H9 (cell line): Measurements from ENCODE around the gene SLC4A2. TPM values are rescaled to one million over a fixed set of nuclear protein-coding genes. Genes with fewer than 3 reads are reported as not detected.

Experiments
- DNase-seq: peaks from one replicate; pipeline ENCODE4 v3.0.0-alpha.2; 2017
- H2AFZ ChIP-seq: one replicate; pipeline ENCODE4 v1.6.1; 2013; ENCODE audit warnings: mild to moderate bottlenecking, low read length, control low read depth, moderate library complexity
- H2AK5ac ChIP-seq: 2 replicates; pipeline ENCODE4 v1.6.1; 2013; ENCODE audit warnings: low read length, control low read depth, mixed read lengths; ENCODE audit not compliant: insufficient read length
- H2BK120ac ChIP-seq: one replicate; pipeline ENCODE4 v1.6.1; 2013; ENCODE audit warnings: low read depth, mild to moderate bottlenecking, low read length, control low read depth, inconsistent platforms; ENCODE audit not compliant: poor library complexity, severe bottlenecking
- H2BK12ac ChIP-seq: 2 replicates; pipeline ENCODE4 v1.6.1; 2013; ENCODE audit warnings: low read length, control low read depth, mixed read lengths, low read depth; ENCODE audit not compliant: insufficient read length
- H2BK15ac ChIP-seq: 2 replicates; pipeline ENCODE4 v1.6.1; 2013; ENCODE audit warnings: low read depth, low read length, control low read depth
- H2BK20ac ChIP-seq: one replicate; pipeline ENCODE4 v1.6.1; 2013; ENCODE audit warnings: low read depth, mild to moderate bottlenecking, low read length, control low read depth, inconsistent platforms; ENCODE audit not compliant: poor library complexity, severe bottlenecking
- H2BK5ac ChIP-seq: 2 replicates; pipeline ENCODE4 v1.6.1; 2013; ENCODE audit warnings: low read length, control low read depth, mixed read lengths; ENCODE audit not compliant: insufficient read length
- H3K14ac ChIP-seq: 2 replicates; pipeline ENCODE4 v1.6.1; 2013; ENCODE audit warnings: low read length, control low read depth; ENCODE audit not compliant: insufficient read depth
- H3K18ac ChIP-seq: 2 replicates; pipeline ENCODE4 v1.6.1; 2013; ENCODE audit warnings: low read depth, mild to moderate bottlenecking, mixed read lengths, low read length, control low read depth; ENCODE audit not compliant: insufficient read length
- H3K23ac ChIP-seq: 2 replicates; pipeline ENCODE4 v1.6.1; 2013; ENCODE audit warnings: low read length, control low read depth, mixed read lengths, low read depth; ENCODE audit not compliant: insufficient read length
- H3K23me2 ChIP-seq: 2 replicates; pipeline ENCODE4 v1.6.1; 2013; ENCODE audit warnings: low read depth, mild to moderate bottlenecking, mixed read lengths, low read length, control low read depth; ENCODE audit not compliant: insufficient read length, poor library complexity, severe bottlenecking
- H3K27ac ChIP-seq: 2 replicates; pipeline ENCODE4 v1.5.1; 2013; ENCODE audit warnings: low read length, control low read depth, mixed read lengths, low read depth; ENCODE audit not compliant: insufficient read length
- H3K27me3 ChIP-seq: 2 replicates; pipeline ENCODE4 v1.6.1; 2013; ENCODE audit warnings: low read length, control low read depth, inconsistent platforms; ENCODE audit not compliant: insufficient read depth
- H3K4ac ChIP-seq: 2 replicates; pipeline ENCODE4 v1.6.1; 2013; ENCODE audit warnings: low read depth, mild to moderate bottlenecking, control low read depth, inconsistent platforms, low read length, moderate library complexity
- H3K4me1 ChIP-seq: 2 replicates; pipeline ENCODE4 v1.6.1; 2013; ENCODE audit warnings: low read length, control low read depth, inconsistent platforms; ENCODE audit not compliant: insufficient read depth
- H3K4me2 ChIP-seq: 2 replicates; pipeline ENCODE4 v1.6.1; 2013; ENCODE audit warnings: low read length, control low read depth, mixed read lengths; ENCODE audit not compliant: insufficient read length, insufficient read depth
- H3K56ac ChIP-seq: 2 replicates; pipeline ENCODE4 v1.6.1; 2013; ENCODE audit warnings: low read depth, mild to moderate bottlenecking, mixed read lengths, low read length, control low read depth; ENCODE audit not compliant: insufficient read length
- H3K79me1 ChIP-seq: 2 replicates; pipeline ENCODE4 v1.6.1; 2013; ENCODE audit warnings: low read depth, mild to moderate bottlenecking, moderate library complexity, low read length, control low read depth, inconsistent platforms; ENCODE audit not compliant: insufficient read depth, poor library complexity, severe bottlenecking
- H3K79me2 ChIP-seq: 2 replicates; pipeline ENCODE4 v1.6.1; 2013; ENCODE audit warnings: low read length, control low read depth, inconsistent platforms; ENCODE audit not compliant: insufficient read depth
- H3K9ac ChIP-seq: 2 replicates; pipeline ENCODE4 v1.6.1; 2013; ENCODE audit warnings: low read length, control low read depth, mixed read lengths; ENCODE audit not compliant: insufficient read length; ENCODE audit errors: extremely low read depth
- H3K9me3 ChIP-seq: one replicate; pipeline ENCODE4 v1.6.1; 2013; ENCODE audit warnings: low read depth, low read length, inconsistent platforms; ENCODE audit not compliant: control insufficient read depth
- H3T11ph ChIP-seq: one replicate; pipeline ENCODE4 v1.6.1; 2013; ENCODE audit warnings: mild to moderate bottlenecking, low read length, control low read depth, inconsistent platforms
- H4K20me1 ChIP-seq: one replicate; pipeline ENCODE4 v1.6.1; 2013; ENCODE audit not compliant: control insufficient read depth, insufficient read length, insufficient read depth
- H4K5ac ChIP-seq: 2 replicates; pipeline ENCODE4 v1.6.1; 2013; ENCODE audit warnings: low read depth, mild to moderate bottlenecking, mixed read lengths, low read length, control low read depth; ENCODE audit not compliant: insufficient read length
- H4K8ac ChIP-seq: replicated peaks from 2 replicates; pipeline ENCODE4 v1.6.1; 2013; ENCODE audit warnings: low read length, control low read depth, mixed read lengths, low read depth; ENCODE audit not compliant: insufficient read length
- H4K91ac ChIP-seq: 2 replicates; pipeline ENCODE4 v1.6.1; 2013; ENCODE audit warnings: low read depth, mild to moderate bottlenecking, moderate library complexity, mixed read lengths, low read length, control low read depth; ENCODE audit not compliant: insufficient read length
- H3K27ac Mint-ChIP-seq, 3 experiments: 2 replicates in 2 of 3; 3 replicates in 1 of 3; pipeline ENCODE4 v1.8.0; 2020 to 2021; ENCODE audit warnings: mixed read lengths in 3 of 3, mild to moderate bottlenecking in 1 of 3, moderate library complexity in 1 of 3
- H3K27me3 Mint-ChIP-seq: 2 replicates; pipeline ENCODE4 v1.8.0; 2021; ENCODE audit warnings: low read depth, mild to moderate bottlenecking, moderate library complexity, mixed read lengths
- H3K36me3 Mint-ChIP-seq, 3 experiments: 2 replicates in 2 of 3; 3 replicates in 1 of 3; pipeline ENCODE4 v1.8.0; 2020 to 2021; ENCODE audit warnings: low read depth in 3 of 3, mixed read lengths in 3 of 3; ENCODE audit not compliant: insufficient read depth in 1 of 3
- H3K4me1 Mint-ChIP-seq, 2 experiments: 2 replicates each; pipeline ENCODE4 v1.8.0; 2020; ENCODE audit warnings: mixed read lengths in 2 of 2
- H3K4me3 Mint-ChIP-seq, 2 experiments: 2 replicates in 1 of 2; 3 replicates in 1 of 2; pipeline ENCODE4 v1.8.0; 2020 to 2021; ENCODE audit warnings: mild to moderate bottlenecking in 2 of 2, mixed read lengths in 2 of 2, moderate library complexity in 1 of 2
- H3K9me3 Mint-ChIP-seq, 2 experiments: 2 replicates in 1 of 2; 3 replicates in 1 of 2; pipeline ENCODE4 v1.8.0; 2020; ENCODE audit warnings: mild to moderate bottlenecking in 2 of 2, mixed read lengths in 2 of 2, moderate library complexity in 1 of 2
- WGBS: extraction: QIAGEN DNeasy Blood & Tissue Kit; methylation state at CpG from one replicate; pipeline ENCODE4 v1.1.7; 2013; ENCODE audit warnings: missing lambda C conversion rate, low lambda C conversion rate, mixed read lengths; ENCODE audit not compliant: insufficient read length; ENCODE audit errors: extremely low coverage; 5-methylcytosine and 5-hydroxymethylcytosine counted together
- total RNA-seq: library from RNA; stranded (reverse); gene quantifications from 2 replicates; pipeline ENCODE4 v1.2.1, GENCODE V29; 2021
- TF ChIP-seq, protein P1 (sequence below): fragments of 200-600 bp; sonication (generic); conservative IDR thresholded peaks from 3 replicates; pipeline ENCODE4 v1.8.0; 2021; ENCODE audit warnings: antibody characterized with exemption, mild to moderate bottlenecking

SLC4A2 gene
- total RNA-seq, 1 experiment from 2014 or later = 136 TPM

DNA sequence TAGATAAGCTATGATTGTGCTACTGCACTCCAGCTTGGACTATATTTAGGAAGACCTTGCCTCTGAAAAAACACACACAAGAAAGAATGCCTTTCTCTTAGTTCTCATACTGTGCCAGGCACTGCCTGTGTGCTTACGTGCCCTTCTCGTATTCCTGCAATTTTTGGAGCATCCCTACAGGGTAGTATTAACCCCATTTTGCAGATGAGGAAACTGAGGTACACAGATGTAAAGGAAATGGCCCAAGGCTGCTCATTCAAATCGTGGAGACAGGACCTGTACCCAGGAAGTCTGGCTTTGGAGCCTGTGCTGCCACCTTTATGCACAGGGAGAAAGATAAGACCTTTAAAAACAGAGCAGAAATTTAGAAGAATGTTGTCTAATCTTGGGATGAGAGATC, 43.6 kb downstream of the SLC4A2 start:
- no peak for DNase-seq
- H2BK120ac ChIP-seq = no peak overlapping the region
- no peak overlapping the region for H3K23ac ChIP-seq
- H4K5ac ChIP-seq = no peak overlapping the region
- H3K14ac ChIP-seq = no peak overlapping the region
- peaks cover 25 to 39% of the 10 kb centered on the region in 2 experiments for H3K4me1 Mint-ChIP-seq
- H4K8ac ChIP-seq = no peak overlapping the region
- H3K79me2 ChIP-seq = peaks cover 3% of the 10 kb centered on the region; the same call in 1 of the 2 replicates
- peaks cover 3% of the 10 kb centered on the region for H3K23me2 ChIP-seq
- H2BK5ac ChIP-seq = no peak overlapping the region
- no peak overlapping the region for H2BK15ac ChIP-seq
- H3K9ac ChIP-seq = no peak overlapping the region
- no peaks in the 10 kb centered on the region; the same call in 1 of the 2 replicates for H3K27me3 Mint-ChIP-seq
- no peak overlapping the region for H3T11ph ChIP-seq
- H3K4me1 ChIP-seq = peaks cover 13% of the 10 kb centered on the region
- H3K56ac ChIP-seq = no peak overlapping the region
- H3K27me3 ChIP-seq = no peaks in the 10 kb centered on the region
- no peak overlapping the region for H2BK12ac ChIP-seq
- no peak overlapping the region for H2AK5ac ChIP-seq
- no peak overlapping the region for H3K4me3 Mint-ChIP-seq
- WGBS = no CpG with 5 or more reads among the region's 3 CpGs
- no peaks in the 10 kb centered on the region for H3K9me3 Mint-ChIP-seq
- H3K79me1 ChIP-seq = peaks cover 3% of the 10 kb centered on the region
- H2AFZ ChIP-seq = no peak overlapping the region
- H3K36me3 Mint-ChIP-seq = peaks cover 0 to 9% (median 5%) of the 10 kb centered on the region in 3 experiments; a peak in 5 of 7 replicates
- no peak overlapping the region for H2BK20ac ChIP-seq
- no peaks in the 10 kb centered on the region for H4K20me1 ChIP-seq
- H3K9me3 ChIP-seq = no peaks in the 10 kb centered on the region
- H4K91ac ChIP-seq = no peak overlapping the region
- H3K27ac ChIP-seq = no peak overlapping the region
- TF ChIP-seq, protein P1, sequence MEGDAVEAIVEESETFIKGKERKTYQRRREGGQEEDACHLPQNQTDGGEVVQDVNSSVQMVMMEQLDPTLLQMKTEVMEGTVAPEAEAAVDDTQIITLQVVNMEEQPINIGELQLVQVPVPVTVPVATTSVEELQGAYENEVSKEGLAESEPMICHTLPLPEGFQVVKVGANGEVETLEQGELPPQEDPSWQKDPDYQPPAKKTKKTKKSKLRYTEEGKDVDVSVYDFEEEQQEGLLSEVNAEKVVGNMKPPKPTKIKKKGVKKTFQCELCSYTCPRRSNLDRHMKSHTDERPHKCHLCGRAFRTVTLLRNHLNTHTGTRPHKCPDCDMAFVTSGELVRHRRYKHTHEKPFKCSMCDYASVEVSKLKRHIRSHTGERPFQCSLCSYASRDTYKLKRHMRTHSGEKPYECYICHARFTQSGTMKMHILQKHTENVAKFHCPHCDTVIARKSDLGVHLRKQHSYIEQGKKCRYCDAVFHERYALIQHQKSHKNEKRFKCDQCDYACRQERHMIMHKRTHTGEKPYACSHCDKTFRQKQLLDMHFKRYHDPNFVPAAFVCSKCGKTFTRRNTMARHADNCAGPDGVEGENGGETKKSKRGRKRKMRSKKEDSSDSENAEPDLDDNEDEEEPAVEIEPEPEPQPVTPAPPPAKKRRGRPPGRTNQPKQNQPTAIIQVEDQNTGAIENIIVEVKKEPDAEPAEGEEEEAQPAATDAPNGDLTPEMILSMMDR = no peak
- peak overlapping the region in 1 of 3 experiments; percentile 61; a peak in 1 of 7 replicates for H3K27ac Mint-ChIP-seq
- no peak overlapping the region for H3K18ac ChIP-seq
- no peak overlapping the region for H3K4ac ChIP-seq
- H3K4me2 ChIP-seq = no peak overlapping the region
